A673 (cell line): ENCODE measurements around the gene NDNF. TPM values are rescaled to one million over a fixed set of nuclear protein-coding genes. Genes with fewer than 3 reads are reported as not detected.

Source experiments
- BruUV-seq: library from RNA; stranded (reverse); fragments of 400-500 nt; replicated peaks from 2 replicates; lab custom pipeline; 2021; lab: Mats Ljungman, UMichigan
- CTCF ChIA-PET: fragments of 300-600 bp; sonication (Branson Sonifier 250); formaldehyde crosslinking; loops from one replicate; lab custom pipeline; 2022; ENCODE audit warnings: antibody characterized with exemption; lab: Charles Lee
- POLR2A ChIA-PET: fragments of 300-600 bp; sonication (Branson Sonifier 250); formaldehyde crosslinking; loops from one replicate; lab custom pipeline; 2022; ENCODE audit warnings: antibody characterized with exemption; ENCODE audit not compliant: low non-redundant PET; lab: Charles Lee
- DNase-seq: peaks from one replicate; pipeline ENCODE4 v3.0.0-alpha.2; 2015; ENCODE audit warnings: low spot score
- H3K27ac ChIP-seq: fragments of 200-600 bp; sonication (generic); 2 replicates; pipeline ENCODE4 v1.5.1; 2016; ENCODE audit warnings: mixed run types, low read depth, mild to moderate bottlenecking, mixed read lengths, antibody characterized with exemption, low read length; ENCODE audit not compliant: poor library complexity, severe bottlenecking
- H3K27me3 ChIP-seq: fragments of 200-600 bp; sonication (generic); replicated peaks from 2 replicates; pipeline ENCODE4 v1.6.1; 2017; ENCODE audit warnings: mixed run types, low read depth, mild to moderate bottlenecking, mixed read lengths, antibody characterized with exemption, low read length; ENCODE audit not compliant: insufficient read depth, poor library complexity
- H3K36me3 ChIP-seq: fragments of 200-600 bp; sonication (generic); 2 replicates; pipeline ENCODE4 v1.6.1; 2016; ENCODE audit warnings: mixed run types, mild to moderate bottlenecking, mixed read lengths, antibody characterized with exemption, low read length; ENCODE audit not compliant: insufficient read depth, poor library complexity, severe bottlenecking
- H3K4me1 ChIP-seq: fragments of 200-600 bp; sonication (generic); 2 replicates; pipeline ENCODE4 v1.6.1; 2017; ENCODE audit warnings: mixed run types, mild to moderate bottlenecking, mixed read lengths, antibody characterized with exemption, low read length; ENCODE audit not compliant: insufficient read depth, poor library complexity, severe bottlenecking
- H3K4me3 ChIP-seq: fragments of 200-600 bp; sonication (generic); 2 replicates; pipeline ENCODE4 v1.5.1; 2016; ENCODE audit warnings: low read depth, mixed run types, mild to moderate bottlenecking, mixed read lengths, low read length; ENCODE audit not compliant: poor library complexity, severe bottlenecking
- H3K9me3 ChIP-seq: fragments of 200-600 bp; sonication (generic); 2 replicates; pipeline ENCODE4 v1.6.1; 2016; ENCODE audit warnings: mixed run types, low read depth, mild to moderate bottlenecking, mixed read lengths, antibody characterized with exemption, low read length; ENCODE audit not compliant: poor library complexity, severe bottlenecking
- CTCF ChIP-seq: fragments of 300-800, 200-600 bp; sonication (generic); conservative IDR thresholded peaks from 2 replicates; pipeline ENCODE4 v1.5.1; 2017; ENCODE audit warnings: low read depth, mild to moderate bottlenecking, antibody characterized with exemption, low read length, moderate library complexity, mixed read lengths
- EZH2 ChIP-seq: fragments of 200-600 bp; sonication (generic); IDR thresholded peaks from 2 replicates; pipeline ENCODE4 v1.6.1; 2017; ENCODE audit warnings: borderline replicate concordance, low read depth, mild to moderate bottlenecking, mixed read lengths, antibody characterized with exemption, low read length; ENCODE audit not compliant: poor library complexity, severe bottlenecking
- intact Hi-C: fragments of 100-400 bp; cut with micrococcal nuclease; formaldehyde crosslinking; loops from one replicate; pipeline ENCODE4 v1.10.0; 2022; ENCODE audit not compliant: unreplicated experiment
- total RNA-seq: library from RNA; stranded (reverse); gene quantifications from 2 replicates; pipeline ENCODE4 v1.2.3, GENCODE V29; 2021

NDNF gene
- total RNA-seq, 1 experiment from 2014 or later: 12.1 TPM

- Histone ChIP-seq H3K9me3 (no peaks in the 10 kb centered on the region), H3K27me3 (no peaks in the 10 kb centered on the region), H3K36me3 (no peaks in the 10 kb centered on the region), H3K27ac (no peak overlapping the region), H3K4me1 (no peaks in the 10 kb centered on the region), H3K4me3 (no peak overlapping the region)
- intact Hi-C loops: no loop called here
- DNase-seq: no peak
- ChIA-PET POLR2A (no interaction called here), CTCF (no interaction called here)
- no peak for TF ChIP-seq CTCF
- TF ChIP-seq EZH2: no peak
- no TSS peak for BruUV-seq
These were observed 77.8 kb downstream of the NDNF start for GRCh38 chr4:120994521-120994920.

- H3K36me3 ChIP-seq: no peaks in the 10 kb centered on the region
- no peaks in the 10 kb centered on the region for H3K9me3 ChIP-seq
- no peaks in the 10 kb centered on the region for H3K4me1 ChIP-seq
- no peak for DNase-seq
- no TSS peak for BruUV-seq
- intact Hi-C loops: no loop called here
- TF ChIP-seq CTCF (no peak), EZH2 (no peak)
- POLR2A ChIA-PET: interaction anchor here (0.7 kb wide), 1 partner anchor 20 kb away, joined by 3 read pairs; no protein-coding TSS in a partner anchor
- H3K4me3 ChIP-seq: no peak overlapping the region
- CTCF ChIA-PET: no interaction called here
- no peak overlapping the region for H3K27ac ChIP-seq
- H3K27me3 ChIP-seq: no peaks in the 10 kb centered on the region
These were observed 80.5 kb downstream of the NDNF start for GRCh38 chr4:120991885-120992284.

GRCh38 chr4:120990246-120990645 is 82.1 kb downstream of the NDNF start:
- intact Hi-C loops: no loop called here
- no peaks in the 10 kb centered on the region for H3K27me3 ChIP-seq
- no peaks in the 10 kb centered on the region for H3K4me1 ChIP-seq
- H3K27ac ChIP-seq: no peak overlapping the region
- no peak for DNase-seq
- no peak for TF ChIP-seq CTCF
- TF ChIP-seq EZH2: no peak
- ChIA-PET POLR2A (no interaction called here), CTCF (no interaction called here)
- H3K9me3 ChIP-seq: no peaks in the 10 kb centered on the region
- no TSS peak for BruUV-seq
- no peak overlapping the region for H3K4me3 ChIP-seq
- H3K36me3 ChIP-seq: no peaks in the 10 kb centered on the region

Other genes with a start within 250 kb of the NDNF start
- gene PRDM5, start 149.8 kb downstream of the NDNF start, total RNA-seq: 6.6 and 7.1 TPM in 2 replicates
- 0.44 and 0.58 TPM in 2 replicates for gene TNIP3, start 91.8 kb upstream of the NDNF start, total RNA-seq